ENCODE measurements around the gene NGEF.

GRCh38 chr2:232997749-232998665 is 15.0 kb downstream of the NGEF start:
- no peak for TF ChIP-seq CTCF (IDR thresholded peaks at IDR 0.05)
- TF ChIP-seq POLR2AphosphoS5 (IDR thresholded peaks at IDR 0.05) = no peak
- TF ChIP-seq EP300 (IDR thresholded peaks at IDR 0.05) = no peak

Data from suprapubic skin (tissue), 4 donors.